MCF 10A (cell line): Measurements from ENCODE around the gene HOXA3. TPM values are rescaled to one million over a fixed set of nuclear protein-coding genes. Genes with fewer than 3 reads are reported as not detected.

Experiments used
- BruUV-seq: library from RNA; stranded (reverse); fragments of 400-500 nt; replicated peaks from 2 replicates; lab custom pipeline; 2021; lab: Mats Ljungman, UMichigan
- CTCF ChIA-PET: fragments of 300-600 bp; sonication (Branson Sonifier 250); formaldehyde crosslinking; extraction: SDS; loops from one replicate; lab custom pipeline; 2021; ENCODE audit warnings: antibody characterized with exemption, inconsistent platforms; lab: Yijun Ruan, JAX
- POLR2A ChIA-PET: fragments of 300-600, 350-650 bp; sonication (Branson Sonifier 250); formaldehyde crosslinking; extraction: SDS; loops from one replicate; lab custom pipeline; 2020; ENCODE audit warnings: antibody characterized with exemption, inconsistent platforms; lab: Yijun Ruan, JAX
- DNase-seq: peaks from one replicate; pipeline ENCODE4 v3.0.0-alpha.2; 2018; ENCODE audit not compliant: unreplicated experiment
- H3K27ac Mint-ChIP-seq: one replicate; pipeline ENCODE4 v1.8.0; 2022; ENCODE audit warnings: mild to moderate bottlenecking, low read depth, mixed read lengths; ENCODE audit not compliant: unreplicated experiment
- H3K27me3 Mint-ChIP-seq: one replicate; pipeline ENCODE4 v1.8.0; 2022; ENCODE audit warnings: mixed read lengths; ENCODE audit not compliant: insufficient read depth, unreplicated experiment
- H3K36me3 Mint-ChIP-seq: one replicate; pipeline ENCODE4 v1.8.0; 2022; ENCODE audit warnings: mild to moderate bottlenecking, moderate library complexity, mixed read lengths; ENCODE audit not compliant: insufficient read depth, unreplicated experiment
- H3K4me1 Mint-ChIP-seq: one replicate; pipeline ENCODE4 v1.8.0; 2022; ENCODE audit warnings: mixed read lengths; ENCODE audit not compliant: insufficient read depth, unreplicated experiment
- H3K4me3 Mint-ChIP-seq: one replicate; pipeline ENCODE4 v1.8.0; 2022; ENCODE audit warnings: mild to moderate bottlenecking, moderate library complexity, mixed read lengths; ENCODE audit not compliant: unreplicated experiment
- H3K9me3 Mint-ChIP-seq: one replicate; pipeline ENCODE4 v1.8.0; 2022; ENCODE audit warnings: mixed read lengths; ENCODE audit not compliant: unreplicated experiment
- CTCF ChIP-seq: fragments of 200-600 bp; IDR thresholded peaks from one replicate; pipeline ENCODE4 v1.8.0; 2022; ENCODE audit warnings: antibody characterized with exemption, mild to moderate bottlenecking; ENCODE audit not compliant: unreplicated experiment
- intact Hi-C: fragments of 100-400 bp; cut with micrococcal nuclease; formaldehyde crosslinking; loops from 2 replicates; pipeline ENCODE4 v1.14.1; 2022
- microRNA-seq: library from miRNA; unstranded; fragments of <30 nt; microRNA quantifications from one replicate; pipeline ENCODE4 v1.2.0, GENCODE V29; 2022
- total RNA-seq: library from RNA; stranded (reverse); gene quantifications from 2 replicates; pipeline ENCODE4 v1.2.3, GENCODE V29; 2022

HOXA3 gene
- total RNA-seq, 1 experiment from 2014 or later = 8.2 TPM

DNA sequence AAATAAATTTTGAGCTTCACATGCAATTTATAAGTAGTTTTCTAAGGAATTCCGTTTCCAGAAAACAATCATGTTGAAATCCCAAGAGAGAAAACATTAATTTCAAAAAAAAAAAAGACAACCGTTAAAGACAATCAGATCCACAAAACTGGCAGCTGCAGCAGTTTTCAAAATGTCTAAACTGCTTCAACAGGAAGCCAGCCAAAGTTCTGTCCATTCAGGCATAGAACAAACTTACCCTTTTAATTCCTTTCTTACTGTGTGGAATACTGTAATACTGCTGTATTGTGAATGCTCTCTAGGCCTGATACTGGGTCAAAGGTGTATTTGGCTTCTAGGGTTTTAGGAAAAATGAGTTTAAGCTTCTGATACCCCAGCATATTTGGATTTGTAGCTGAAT, 88.2 kb downstream of the HOXA3 start:
- ChIA-PET POLR2A (interaction anchor here (0.7 to 1.0 kb wide), 3 partner anchors 20 to 142 kb away, joined by 3 read pairs; no protein-coding TSS in a partner anchor), CTCF (no interaction called here)
- Mint-ChIP-seq H3K9me3 (no peaks in the 10 kb centered on the region), H3K4me1 (peaks cover 4% of the 10 kb centered on the region), H3K4me3 (no peak overlapping the region), H3K36me3 (no peaks in the 10 kb centered on the region), H3K27me3 (no peaks in the 10 kb centered on the region), H3K27ac (no peak overlapping the region)
- intact Hi-C loops = no loop called here
- no TSS peak for BruUV-seq
- no peak for DNase-seq
- no peak for TF ChIP-seq CTCF

- BruUV-seq = no TSS peak
- intact Hi-C loops = no loop called here
- DNase-seq = no peak
- H3K27ac Mint-ChIP-seq = no peak overlapping the region
- TF ChIP-seq CTCF = no peak
- H3K36me3 Mint-ChIP-seq = no peaks in the 10 kb centered on the region
- ChIA-PET POLR2A (interaction anchor here (0.7 kb wide), 1 partner anchor 207 kb away, joined by 3 read pairs; no protein-coding TSS in a partner anchor), CTCF (interaction anchor here (0.6 to 0.7 kb wide), 2 partner anchors 69 to 109 kb away, joined by 3 to 4 read pairs; no protein-coding TSS in a partner anchor)
- H3K4me3 Mint-ChIP-seq = no peak overlapping the region
- peaks cover 4% of the 10 kb centered on the region for H3K4me1 Mint-ChIP-seq
- no peaks in the 10 kb centered on the region for H3K27me3 Mint-ChIP-seq
- no peaks in the 10 kb centered on the region for H3K9me3 Mint-ChIP-seq
Observed at GRCh38 chr7:27062946-27063345, 89.4 kb downstream of the HOXA3 start.

Small RNAs within 50 kb of the gene (microRNA-seq; reads per million reads assigned to microRNA genes)
- 1,599 reads per million, percentile 89 among the genes with 10 or more reads in this experiment for gene MIR196B

Other genes starting within 250 kb of the HOXA3 start
- gene HOXA1, start 56.6 kb downstream of the HOXA3 start, total RNA-seq = 5.6 and 7.1 TPM in 2 replicates
- gene HOXA2, start 49.9 kb downstream of the HOXA3 start, total RNA-seq = 1.2 and 1.4 TPM in 2 replicates
- 2.6 and 3.7 TPM in 2 replicates for gene HOXA4, start 21.8 kb downstream of the HOXA3 start, total RNA-seq
- gene HOXA5, start 8.9 kb downstream of the HOXA3 start, total RNA-seq = 7.4 and 8.8 TPM in 2 replicates
- gene HOXA6, start 4.8 kb downstream of the HOXA3 start, total RNA-seq = 0.96 and 2.0 TPM in 2 replicates
- gene HOXA7, start 4.1 kb upstream of the HOXA3 start, total RNA-seq = 0.29 and 0.44 TPM in 2 replicates
- gene HOXA9, start 13.0 kb upstream of the HOXA3 start, total RNA-seq = 6.9 and 7.6 TPM in 2 replicates
- 3.9 and 5.6 TPM in 2 replicates for gene HOXA10, start 21.7 kb upstream of the HOXA3 start, total RNA-seq
- gene HOXA11, start 32.6 kb upstream of the HOXA3 start, total RNA-seq = 0.29 and 0.84 TPM in 2 replicates
- gene HOXA13, start 47.5 kb upstream of the HOXA3 start, total RNA-seq = not detected in 2 replicates
- gene EVX1, start 90.2 kb upstream of the HOXA3 start, total RNA-seq = not detected in 2 replicates